ENCODE results near the gene ATXN3. TPM values are rescaled to one million over a fixed set of nuclear protein-coding genes. Genes with fewer than 3 reads are reported as not detected.

Gene ATXN3
- total RNA-seq, 2 donors from 2014 or later, result 20.6 to 21.8 TPM

GRCh38 chr14:92105073-92105892, 1.1 kb downstream of the ATXN3 start:
- intact Hi-C loops (cut with DNase I), result no loop called here
- H3K4me3 ChIP-seq, result peak overlapping the region; percentile 99
- no peak for TF ChIP-seq CTCF (IDR thresholded peaks at IDR 0.05)
- no peaks in the 10 kb centered on the region for H3K9me3 ChIP-seq
- no peaks in the 10 kb centered on the region for H3K36me3 ChIP-seq
- DNase-seq, result no peak
- peak overlapping the region; percentile 99 for H3K27ac ChIP-seq
- no peaks in the 10 kb centered on the region for H3K27me3 ChIP-seq
- no peaks in the 10 kb centered on the region for H3K4me1 ChIP-seq
- H3K9ac ChIP-seq (ENCODE audit: low read depth in 2 of 2, low read length in 2 of 2), result peak overlapping the region; percentile 67 to 79

- Histone ChIP-seq H3K9ac (ENCODE audit: low read depth in 2 of 2, low read length in 2 of 2) (no peak overlapping the region), H3K4me3 (no peak overlapping the region), H3K27ac (no peak overlapping the region), H3K4me1 (no peaks in the 10 kb centered on the region), H3K36me3 (no peaks in the 10 kb centered on the region), H3K9me3 (no peaks in the 10 kb centered on the region), H3K27me3 (no peaks in the 10 kb centered on the region)
- TF ChIP-seq CTCF (IDR thresholded peaks at IDR 0.05), result no peak
- intact Hi-C loops (cut with DNase I), result no loop called here
- no peak for DNase-seq
These were observed 2.9 kb downstream of the ATXN3 start for GRCh38 chr14:92103363-92103989.

GRCh38 chr14:92099802-92100201, 6.6 kb downstream of the ATXN3 start:
- Histone ChIP-seq H3K4me1 (no peaks in the 10 kb centered on the region), H3K27me3 (no peaks in the 10 kb centered on the region), H3K27ac (no peak overlapping the region), H3K4me3 (no peak overlapping the region), H3K9ac (ENCODE audit: low read depth in 2 of 2, low read length in 2 of 2) (no peak overlapping the region), H3K9me3 (no peaks in the 10 kb centered on the region), H3K36me3 (no peaks in the 10 kb centered on the region)
- no peak for DNase-seq
- intact Hi-C loops (cut with DNase I), result no loop called here
- TF ChIP-seq CTCF (IDR thresholded peaks at IDR 0.05), result no peak

- no peak for DNase-seq
- Histone ChIP-seq H3K9ac (ENCODE audit: low read depth in 2 of 2, low read length in 2 of 2) (no peak overlapping the region), H3K36me3 (no peaks in the 10 kb centered on the region), H3K4me3 (no peak overlapping the region), H3K4me1 (no peaks in the 10 kb centered on the region), H3K27ac (no peak overlapping the region), H3K27me3 (no peaks in the 10 kb centered on the region), H3K9me3 (no peaks in the 10 kb centered on the region)
- no peak for TF ChIP-seq CTCF (IDR thresholded peaks at IDR 0.05)
- intact Hi-C loops (cut with DNase I), result no loop called here
These were observed 13.1 kb downstream of the ATXN3 start for GRCh38 chr14:92093320-92093719.

- Histone ChIP-seq H3K9ac (ENCODE audit: low read depth in 2 of 2, low read length in 2 of 2) (no peak overlapping the region), H3K36me3 (no peaks in the 10 kb centered on the region), H3K4me1 (no peaks in the 10 kb centered on the region), H3K27me3 (no peaks in the 10 kb centered on the region), H3K4me3 (no peak overlapping the region), H3K9me3 (no peaks in the 10 kb centered on the region), H3K27ac (no peak overlapping the region)
- no peak for DNase-seq
- intact Hi-C loops (cut with DNase I), result no loop called here
- no peak for TF ChIP-seq CTCF (IDR thresholded peaks at IDR 0.05)
These were observed 17.9 kb downstream of the ATXN3 start for GRCh38 chr14:92088494-92088893.
